GM18511 (cell line): ENCODE results near the gene SMARCD3.
A peak's percentile ranks its signal among the peaks of the same experiment; 100 is the strongest.

Source experiments
- ATAC-seq: cut with Tn5 transposase; IDR thresholded peaks from one replicate; pipeline ENCODE4 v1.9.1; 2021; ENCODE audit warnings: mild to moderate bottlenecking, moderate library complexity; ENCODE audit not compliant: unreplicated experiment

SMARCD3 gene

DNA sequence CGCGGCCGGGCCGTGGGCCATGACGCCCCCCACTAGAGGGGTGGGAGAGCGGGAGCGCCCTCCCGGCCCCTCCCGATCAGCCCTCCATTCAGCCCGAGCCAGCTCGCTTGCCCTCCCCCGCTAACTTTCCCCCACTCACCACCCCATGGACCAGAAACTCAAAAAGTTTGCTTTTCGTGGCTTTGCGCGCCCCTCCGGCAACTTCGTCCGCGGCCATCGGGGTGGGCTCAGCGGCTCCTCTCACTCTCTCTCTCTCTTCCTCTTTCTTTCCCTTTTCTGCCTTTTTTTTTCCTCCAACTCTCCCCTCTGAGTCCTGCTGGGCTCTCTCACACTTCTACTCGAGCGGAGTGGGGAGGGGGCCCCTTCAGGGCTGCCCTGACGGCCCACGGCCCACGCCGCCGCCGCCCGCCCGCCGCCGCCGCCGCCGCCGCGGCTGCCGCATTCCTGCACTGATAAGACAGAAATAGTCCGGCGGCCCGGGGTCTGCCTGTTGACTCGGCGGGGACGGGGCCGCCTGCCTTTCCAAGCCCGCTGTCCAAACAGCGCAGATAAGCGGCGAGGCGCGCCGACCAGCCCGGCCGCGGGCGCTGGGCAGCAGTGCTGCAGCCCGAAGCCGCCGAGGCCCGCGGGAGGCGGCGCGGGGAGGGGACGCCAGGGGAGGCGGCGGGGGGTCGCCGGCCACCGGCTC is at the start of gene SMARCD3:
TSS of gene SMARCD3 (minus strand) at position 349 of the 688 bp plus-strand sequence. CDS start at position 217, 132 bp downstream.
- no peak for ATAC-seq

DNA sequence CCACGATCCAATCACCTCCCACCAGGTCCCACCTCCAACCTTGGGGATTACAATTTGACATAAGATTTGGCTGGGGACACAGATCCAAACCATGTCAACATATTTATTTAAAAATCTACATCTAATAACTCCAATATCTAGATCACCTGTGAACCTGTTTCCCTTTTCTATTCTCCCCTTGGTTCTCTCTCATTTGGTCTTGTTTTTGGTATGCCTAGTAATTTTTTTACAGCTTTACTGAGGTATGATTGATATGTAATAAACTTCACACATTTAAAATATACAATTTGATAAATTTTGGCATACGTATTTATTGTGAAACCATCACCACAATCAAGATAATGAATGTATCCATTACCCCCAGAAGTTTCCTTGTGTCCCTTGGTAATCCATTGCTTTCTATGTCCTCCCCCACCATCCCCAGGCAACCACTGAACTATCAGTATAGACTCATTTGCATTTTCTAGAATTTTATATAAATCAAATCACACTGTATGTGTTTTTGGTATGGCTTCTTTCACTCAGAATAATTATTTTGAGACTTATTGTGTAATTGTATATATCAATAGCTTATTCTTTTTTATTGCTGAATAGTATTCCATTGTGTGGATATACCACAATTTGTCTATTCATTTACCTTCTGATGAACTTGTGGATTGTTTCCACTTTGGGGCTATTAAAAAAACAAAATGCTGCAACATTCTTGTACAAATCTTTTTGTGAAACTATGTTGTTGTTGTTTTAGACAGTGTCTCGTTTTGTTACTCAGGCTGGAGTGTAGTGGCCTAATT is 47.9 kb upstream of the SMARCD3 start:
- ATAC-seq, result no peak

DNA sequence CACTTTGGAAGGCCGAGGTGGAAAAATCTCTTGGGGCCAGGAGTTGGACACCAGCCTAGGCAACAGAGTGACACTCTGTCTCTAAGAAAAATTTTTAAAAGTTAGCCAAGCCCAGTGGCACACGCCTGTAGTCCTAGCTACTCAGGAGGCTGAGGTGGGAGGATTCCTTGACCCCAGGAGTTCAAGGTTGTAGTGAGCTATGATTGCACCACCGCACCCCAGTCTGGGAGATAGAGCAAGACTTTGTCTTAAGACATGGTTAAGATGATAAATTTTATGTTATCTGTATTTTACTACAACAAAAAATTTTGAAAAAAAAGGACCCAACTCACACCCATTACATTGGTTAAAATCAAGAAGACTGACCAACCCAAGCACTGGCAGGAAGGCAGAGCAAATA is 44.4 kb upstream of the SMARCD3 start:
- no peak for ATAC-seq

DNA sequence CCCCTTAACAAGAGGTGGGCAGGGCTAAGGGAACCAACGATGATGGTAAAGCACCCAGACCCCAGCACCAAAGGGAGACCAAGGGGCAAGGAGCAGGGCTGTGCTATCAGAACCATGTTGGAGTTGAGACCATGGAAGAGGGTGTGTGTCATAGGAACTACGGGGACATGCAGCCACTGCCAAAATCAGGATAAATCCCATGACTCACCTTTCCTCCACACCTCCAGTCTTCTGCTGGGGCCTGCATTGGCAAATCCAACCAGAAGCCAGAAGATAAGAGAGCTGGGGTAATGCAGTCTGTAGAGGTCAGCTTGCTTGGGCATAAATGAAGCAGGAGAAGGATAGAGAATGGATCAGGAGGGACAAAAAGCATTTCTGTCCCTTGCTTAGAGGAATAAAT is 42.7 kb upstream of the SMARCD3 start:
- ATAC-seq, result no peak

DNA sequence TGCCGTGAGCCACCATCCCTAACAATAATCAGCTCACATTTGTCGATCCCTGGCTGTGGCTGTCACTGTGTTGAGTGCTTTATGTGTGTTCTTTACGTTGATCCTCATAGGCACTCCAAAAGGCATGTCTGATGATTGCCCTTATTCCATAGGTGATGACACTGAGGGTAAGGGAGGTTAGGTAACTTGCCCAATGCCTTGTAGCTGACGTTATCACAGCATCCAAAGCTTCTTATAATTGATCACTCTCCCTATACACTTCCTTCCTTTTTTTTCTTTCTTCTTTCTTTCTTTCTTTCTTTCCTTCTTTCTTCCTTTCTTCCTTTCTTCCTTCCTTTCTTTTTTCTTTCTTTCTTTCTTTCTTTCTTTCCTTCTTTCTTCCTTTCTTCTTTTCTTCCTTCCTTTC is 41.9 kb upstream of the SMARCD3 start:
- ATAC-seq, result no peak

DNA sequence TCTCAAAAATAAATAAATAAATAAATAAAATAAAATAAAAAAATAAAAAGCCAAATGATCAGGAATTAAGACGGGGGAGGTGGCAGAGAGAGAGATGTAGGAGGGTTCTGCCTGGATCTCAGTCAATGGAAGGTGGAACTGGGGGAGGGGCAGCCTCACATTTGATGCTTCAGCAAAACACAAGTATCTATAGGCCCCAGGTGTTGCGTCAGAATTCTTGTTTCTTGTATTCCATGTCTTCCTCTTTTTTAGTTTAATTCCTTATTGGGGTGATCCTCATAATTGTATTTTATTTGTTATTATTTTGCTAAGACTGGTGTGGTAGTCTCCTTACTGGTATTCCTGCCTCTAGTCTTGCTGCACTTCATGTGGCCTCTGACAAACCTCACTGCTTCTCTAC is 41.4 kb upstream of the SMARCD3 start:
- no peak for ATAC-seq

DNA sequence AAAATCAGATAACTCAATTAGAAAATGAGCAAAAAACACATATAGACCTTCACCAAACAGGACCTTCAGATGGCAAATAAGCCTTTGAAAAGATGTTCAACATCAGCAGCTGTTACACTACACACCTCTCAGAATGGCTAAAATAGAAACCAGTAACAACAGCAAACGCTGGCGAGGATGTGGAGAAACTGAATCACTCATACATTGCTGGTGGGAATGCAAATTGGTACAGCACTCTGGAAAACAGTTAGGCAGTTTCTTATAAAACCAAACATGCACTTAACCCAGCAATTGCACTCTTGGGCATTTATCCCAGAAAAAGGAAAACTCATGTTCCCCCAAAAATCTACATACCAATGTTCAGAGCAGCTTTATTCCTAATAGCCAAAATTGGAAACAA is 37.7 kb upstream of the SMARCD3 start:
- no peak for ATAC-seq

DNA sequence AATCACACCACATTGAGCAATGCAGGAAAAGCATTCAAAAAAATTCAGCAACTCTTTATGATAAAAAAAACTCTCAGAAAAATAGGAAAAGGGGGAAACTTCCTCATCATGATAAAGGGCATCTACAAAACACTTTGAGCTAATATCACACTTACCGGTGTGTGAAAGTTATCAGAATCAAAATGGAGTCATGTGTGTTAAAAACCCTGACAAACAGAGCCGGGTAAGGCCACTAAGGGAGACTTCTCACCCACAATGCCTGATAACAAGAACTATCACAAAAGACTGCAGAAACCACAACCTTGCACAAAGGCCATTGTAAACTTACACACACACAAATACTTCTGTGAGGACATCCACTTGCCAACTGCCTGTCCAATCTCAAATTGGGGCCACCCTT is 34.8 kb upstream of the SMARCD3 start:
- no peak for ATAC-seq

DNA sequence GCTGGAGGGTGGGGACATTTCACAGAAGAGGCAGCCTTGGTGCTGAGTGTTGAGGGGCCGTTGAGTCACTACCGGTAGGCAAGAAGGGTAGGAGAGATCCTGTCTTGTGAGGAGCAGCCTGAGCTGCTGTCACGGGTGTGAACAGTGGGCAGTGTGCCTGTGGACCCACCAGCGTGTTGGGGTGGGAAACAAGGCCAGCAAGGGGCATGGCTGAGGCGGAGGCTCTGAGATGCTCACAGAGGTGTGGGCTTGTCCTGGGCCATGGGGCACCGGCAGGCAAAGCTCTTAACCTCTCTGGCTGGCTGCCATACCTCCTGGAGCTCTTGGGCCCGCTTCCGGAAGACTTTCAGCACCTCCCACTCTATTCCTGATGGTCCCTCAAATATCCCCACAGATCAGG is 33.6 kb upstream of the SMARCD3 start:
- ATAC-seq, result no peak

DNA sequence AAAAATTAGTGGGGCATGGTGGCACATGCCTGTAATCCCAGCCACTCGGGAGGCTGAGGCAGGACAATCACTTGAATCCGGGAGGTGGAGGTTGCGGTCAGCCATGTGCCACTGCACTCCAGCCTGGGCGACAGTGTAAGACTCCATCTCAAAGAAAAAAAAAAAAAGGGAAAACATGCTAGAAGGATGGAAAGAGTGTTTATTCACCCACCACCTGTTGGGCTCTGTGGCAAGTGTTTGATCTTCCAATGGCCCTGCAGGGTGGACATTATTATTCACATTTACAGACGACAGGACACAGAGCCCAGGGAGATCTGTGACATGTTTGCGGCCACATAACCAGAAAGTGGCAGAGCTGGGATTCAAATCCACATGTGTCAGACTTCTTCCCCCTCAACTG is 33.2 kb upstream of the SMARCD3 start:
- no peak for ATAC-seq

DNA sequence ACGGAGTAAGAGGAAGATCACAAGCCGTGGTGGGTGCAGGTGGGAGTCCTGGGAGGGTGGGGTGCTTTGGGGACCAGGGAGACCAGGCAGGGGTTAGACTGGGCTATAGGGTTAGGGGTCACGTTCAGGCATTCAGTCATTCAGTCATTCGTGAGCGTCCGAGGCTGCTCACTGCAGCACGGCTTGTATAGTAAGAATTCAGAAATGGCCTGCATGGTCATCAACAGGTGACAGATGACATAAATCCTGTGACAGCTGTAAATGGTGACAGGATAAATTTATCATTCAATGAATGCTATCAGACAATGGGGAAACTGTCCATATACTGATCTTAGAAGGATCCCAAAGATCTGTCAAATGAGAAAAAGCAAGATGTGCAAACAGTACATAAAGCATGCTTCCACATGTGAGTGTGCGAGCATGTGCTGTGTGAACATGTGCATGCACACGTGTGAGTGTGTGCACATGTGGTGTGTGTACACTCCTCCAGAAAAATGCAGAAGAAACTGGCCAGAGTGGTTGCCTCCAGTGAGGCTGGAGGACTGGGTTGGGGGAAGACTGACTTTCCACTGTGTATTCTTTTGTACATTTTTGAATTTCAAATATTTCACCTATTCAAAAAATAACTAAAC is 32.0 kb upstream of the SMARCD3 start:
- ATAC-seq, result no peak

DNA sequence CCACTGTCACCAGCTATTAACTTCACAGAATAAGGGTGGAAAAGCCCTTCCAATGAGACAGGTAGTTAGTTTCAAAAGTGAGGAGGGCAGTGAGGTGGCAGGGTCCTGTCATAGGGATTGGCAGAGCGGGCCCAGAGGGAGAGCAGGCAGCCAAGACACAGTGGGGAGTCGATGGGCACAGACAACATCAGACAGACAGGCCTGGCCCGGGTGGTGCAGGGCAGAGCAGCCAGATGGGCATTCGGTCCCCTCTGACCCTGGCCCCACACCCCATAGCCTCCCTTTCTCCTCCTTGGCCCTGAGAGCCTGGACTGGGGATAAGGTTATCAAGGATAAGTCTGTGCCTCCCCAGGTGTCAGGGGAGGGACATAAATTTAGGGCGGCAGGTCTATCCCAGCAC is 31.4 kb upstream of the SMARCD3 start:
- ATAC-seq, result no peak

DNA sequence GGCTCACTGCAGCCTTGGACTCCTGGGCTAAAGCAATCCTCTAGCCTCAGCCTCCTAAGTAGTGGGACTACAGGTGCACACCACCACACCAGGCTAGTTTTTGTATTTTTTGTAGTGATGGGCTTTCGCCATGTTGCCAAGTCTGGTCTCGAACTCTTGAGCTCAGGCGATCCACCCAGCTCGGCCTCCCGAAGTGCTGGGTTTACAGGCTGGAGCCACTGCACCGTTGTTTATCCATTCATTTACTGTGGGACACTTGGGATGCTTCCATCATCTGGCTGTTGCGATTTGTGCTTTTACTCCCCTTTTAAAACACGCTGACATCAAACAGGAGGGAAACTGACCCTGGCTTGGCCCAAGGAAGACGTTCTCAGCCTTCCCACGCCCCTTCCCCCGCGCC is 30.5 kb upstream of the SMARCD3 start:
- ATAC-seq, result no peak

DNA sequence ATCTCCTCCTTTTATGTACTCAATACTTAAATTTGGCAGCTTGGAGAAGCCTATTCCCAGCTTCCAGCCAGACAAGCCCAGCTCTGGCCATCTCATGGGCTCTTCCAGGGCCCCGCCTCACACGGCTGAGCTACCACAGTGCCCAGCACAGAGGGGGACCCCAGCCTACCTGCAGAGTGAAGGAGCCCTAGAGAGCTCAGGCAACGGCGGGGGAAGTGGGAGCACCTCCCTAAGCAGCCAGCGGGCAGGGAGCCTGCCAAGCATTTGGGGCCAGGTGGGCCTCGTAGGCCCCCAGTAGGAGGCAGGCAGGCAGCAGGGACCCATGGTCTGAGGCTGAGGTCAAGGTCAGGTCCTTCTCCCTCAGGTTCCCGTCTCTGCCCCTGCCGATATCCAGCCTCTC is 29.1 kb upstream of the SMARCD3 start:
- ATAC-seq, result no peak

DNA sequence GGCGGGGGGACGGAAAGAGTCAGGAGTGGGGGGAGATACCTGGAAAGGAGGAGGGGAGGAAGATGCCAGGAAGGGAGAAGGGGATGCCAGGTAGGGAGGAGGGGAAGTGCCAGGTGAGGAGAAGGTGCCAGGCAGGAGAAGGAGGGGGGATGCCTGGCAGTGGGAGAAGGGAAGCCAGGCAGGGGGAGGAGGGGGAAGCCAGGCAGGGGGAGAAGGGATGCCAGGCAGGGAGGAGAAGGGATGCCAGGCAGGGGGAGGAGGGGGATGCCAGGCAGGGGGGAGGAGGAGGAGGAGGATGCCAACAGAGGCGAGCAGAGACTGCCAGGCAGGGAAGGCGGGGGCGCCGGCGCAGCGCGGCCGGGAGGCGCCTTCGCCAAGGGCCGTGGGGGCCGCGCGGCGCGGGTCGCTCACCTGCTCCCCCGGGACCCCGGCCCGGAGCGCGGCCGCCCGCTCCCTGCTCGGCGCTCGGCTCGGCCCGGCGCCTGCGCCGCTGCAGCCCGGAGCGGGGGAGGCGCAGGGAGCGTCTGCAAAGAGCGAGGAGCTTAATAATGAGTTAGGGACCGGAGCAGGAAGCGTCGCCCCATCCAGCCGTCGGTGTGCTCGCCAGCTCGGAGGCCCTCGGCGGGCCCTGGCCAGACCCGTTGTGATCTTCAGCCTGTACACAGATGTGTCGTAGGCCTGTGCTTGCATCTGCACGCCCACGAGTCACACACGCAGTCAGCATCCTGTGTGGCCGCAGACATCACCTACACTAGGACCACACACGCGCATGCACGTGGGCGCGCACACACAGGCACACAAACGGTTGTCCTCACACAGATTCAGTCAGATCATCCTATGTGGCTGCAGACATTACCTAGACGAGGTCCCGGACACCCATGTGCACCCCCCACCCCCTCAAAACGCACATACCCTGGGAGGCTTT is 28.4 kb upstream of the SMARCD3 start:
- ATAC-seq, result peak; percentile 80

DNA sequence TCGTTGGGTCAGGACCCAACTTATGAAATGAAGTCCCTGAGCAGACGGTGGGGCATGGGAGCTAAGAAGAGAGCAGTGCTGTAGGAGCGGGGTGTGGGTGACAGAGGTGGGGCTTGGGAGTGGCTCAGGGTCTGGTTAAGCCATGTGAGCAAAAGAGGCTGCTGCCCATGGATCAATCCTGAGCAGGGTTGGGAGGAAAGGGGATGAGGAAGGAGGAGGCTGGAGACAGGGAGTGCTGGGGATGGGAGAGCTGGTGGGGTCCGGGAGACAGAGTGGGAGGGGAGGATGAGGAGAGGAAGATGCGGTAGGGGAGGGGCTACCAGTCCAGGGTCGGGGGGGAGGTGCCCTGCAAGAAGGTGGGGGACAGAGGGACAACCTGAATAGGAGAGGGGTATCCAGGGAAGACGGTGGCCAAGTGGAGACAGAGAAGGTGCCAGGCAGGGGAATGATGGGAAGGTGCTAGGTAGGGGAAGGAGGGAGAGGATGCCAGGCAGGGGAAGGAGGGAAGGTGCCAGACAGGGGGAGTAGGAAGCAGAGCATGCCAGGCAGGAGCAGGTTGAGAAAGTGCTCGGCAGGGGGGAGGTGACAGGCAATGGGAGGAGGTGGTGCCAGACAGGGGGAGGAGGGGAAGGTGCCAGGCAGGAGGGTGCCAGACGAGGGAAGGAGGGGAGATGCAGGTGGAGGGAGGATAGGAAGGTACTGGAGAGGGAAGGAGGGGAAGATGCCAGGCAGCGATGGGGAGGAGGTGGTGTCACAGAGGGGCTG is 27.5 kb upstream of the SMARCD3 start:
- ATAC-seq, result no peak

DNA sequence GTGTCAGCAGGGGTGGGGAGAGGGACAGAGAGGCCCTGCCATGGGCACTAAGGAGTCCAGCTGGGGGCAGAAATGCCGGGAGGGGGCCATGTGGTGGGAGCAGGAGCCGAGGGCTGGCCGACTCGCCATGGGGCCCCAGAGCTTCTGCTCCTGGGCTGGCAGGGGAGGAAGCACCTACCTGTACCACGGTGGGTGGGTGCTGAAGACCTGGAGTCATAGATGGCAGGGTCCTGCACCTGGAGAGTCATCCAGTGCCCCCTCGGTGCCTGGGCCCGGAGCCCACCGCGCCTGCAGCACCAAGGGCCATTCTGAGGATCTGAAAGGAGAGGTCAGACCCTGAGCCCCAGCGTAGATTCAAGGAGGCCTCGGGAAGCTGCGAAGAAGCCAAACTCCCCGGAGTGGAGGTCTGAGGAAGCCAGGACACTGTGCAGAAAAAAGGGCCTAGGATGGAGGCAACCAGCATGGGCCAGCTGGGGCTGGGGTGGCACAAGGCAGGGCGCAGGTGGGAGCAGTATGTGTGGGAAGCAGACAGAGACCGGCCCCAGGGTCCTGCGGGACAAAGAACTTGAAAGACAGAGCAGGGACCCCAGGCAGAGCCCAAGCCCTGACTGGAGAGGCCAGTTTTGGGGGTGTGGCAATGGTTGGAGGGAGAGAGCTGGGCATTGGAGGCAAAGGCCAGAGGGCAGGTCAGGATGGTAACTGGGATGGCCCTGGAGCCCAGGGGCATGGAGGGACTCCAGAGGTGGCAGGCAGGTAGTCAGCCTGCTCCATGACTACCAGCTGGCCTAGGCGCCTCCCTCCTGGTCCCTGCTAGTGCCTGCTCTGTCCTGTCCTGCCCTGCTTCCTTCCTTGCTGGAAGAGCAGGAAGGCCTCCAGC is 26.7 kb upstream of the SMARCD3 start:
- ATAC-seq, result no peak

DNA sequence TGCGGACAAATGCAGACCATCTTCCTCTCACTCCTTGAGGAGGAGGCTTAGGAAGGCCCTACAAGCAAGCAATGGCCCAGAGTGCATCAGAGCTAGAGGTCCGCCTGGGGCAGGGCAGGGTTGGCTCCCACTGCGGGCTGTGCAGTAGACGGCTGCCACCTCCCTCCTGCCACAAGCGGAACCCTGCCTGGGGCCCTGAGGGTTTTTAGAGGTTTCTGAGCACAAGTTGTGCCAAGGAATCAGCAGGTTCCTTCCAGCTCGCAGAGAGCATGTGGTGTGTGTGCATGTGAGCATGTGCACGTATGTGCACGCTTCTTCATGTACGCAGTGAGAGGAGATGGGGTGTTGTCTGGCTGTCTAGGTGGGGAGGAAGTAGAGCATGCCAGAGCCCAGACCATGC is 25.9 kb upstream of the SMARCD3 start:
- no peak for ATAC-seq

DNA sequence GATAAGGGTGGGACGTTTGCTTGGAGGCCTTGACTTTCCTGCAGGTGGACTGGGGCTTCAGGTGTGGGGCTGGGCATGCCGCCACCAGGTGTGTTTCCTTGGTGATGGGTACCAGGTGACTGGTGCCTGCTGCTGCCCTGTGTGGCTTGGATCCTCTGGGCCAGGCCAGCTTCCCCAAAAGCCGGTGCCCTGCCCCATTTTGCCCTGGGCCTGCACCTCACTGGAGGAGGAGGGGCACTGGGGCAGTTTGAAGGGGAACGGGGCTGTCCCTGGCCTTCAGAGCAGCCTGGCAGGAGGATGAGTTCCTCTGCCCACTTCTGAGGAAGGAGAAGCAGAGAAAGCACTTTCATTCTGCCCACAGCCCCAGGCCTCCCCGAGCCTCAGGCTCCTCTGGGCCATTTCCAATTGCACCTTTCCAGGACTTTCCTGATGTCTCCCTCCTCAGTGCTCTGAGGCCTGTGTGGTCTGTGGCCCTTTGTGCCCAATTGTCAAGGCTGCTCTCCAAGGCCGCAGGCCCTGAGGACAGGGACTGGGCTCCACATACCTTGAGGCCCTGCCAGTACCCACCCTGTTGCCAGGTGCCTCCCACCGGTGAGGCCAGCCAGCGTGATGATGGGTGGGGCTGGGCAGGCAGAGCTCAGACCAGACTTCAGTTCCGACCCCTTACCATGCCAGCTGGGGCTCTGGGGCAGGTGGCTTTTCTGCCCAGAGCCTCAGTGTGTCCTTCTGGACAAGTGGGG is 25.3 kb upstream of the SMARCD3 start:
- ATAC-seq, result no peak
